ENCODE data around the gene ZFP14. TPM values are rescaled to one million over a fixed set of nuclear protein-coding genes. Genes with fewer than 3 reads are reported as not detected.
"Not testable (repeated sequence)": the region's sequence is repeated elsewhere in the genome, so short reads cannot be mapped to it uniquely, and the experiment has no call there.

ZFP14 gene
- polyA plus RNA-seq, 3 donors = 0.61 to 1.9 (median 0.89) TPM

DNA sequence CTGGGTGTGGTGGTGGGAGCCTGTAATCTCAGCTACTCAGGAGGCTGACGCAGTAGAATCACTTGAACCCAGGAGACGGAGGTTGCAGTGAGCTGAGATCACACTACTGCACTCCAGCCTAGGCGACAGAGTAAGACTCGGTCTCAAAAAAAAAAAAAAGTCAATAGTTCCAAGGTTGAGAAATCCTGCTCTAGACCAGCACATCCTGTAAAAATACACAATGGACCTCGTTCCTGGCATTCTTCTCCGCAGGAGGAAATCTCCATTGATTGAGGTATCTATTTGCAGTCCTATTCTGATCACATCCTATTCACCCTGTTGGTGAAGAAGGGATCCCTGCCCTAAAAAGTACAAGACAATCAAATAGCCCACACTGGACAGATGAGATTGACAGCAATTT lies 15.2 kb downstream of the ZFP14 start:
- 68 to 76% (median 69%) methylated on average over 6 of the region's 6 CpGs for WGBS, 3 donors
- H3K27ac ChIP-seq (ENCODE audit: low read depth, low read length) = no peak overlapping the region

DNA sequence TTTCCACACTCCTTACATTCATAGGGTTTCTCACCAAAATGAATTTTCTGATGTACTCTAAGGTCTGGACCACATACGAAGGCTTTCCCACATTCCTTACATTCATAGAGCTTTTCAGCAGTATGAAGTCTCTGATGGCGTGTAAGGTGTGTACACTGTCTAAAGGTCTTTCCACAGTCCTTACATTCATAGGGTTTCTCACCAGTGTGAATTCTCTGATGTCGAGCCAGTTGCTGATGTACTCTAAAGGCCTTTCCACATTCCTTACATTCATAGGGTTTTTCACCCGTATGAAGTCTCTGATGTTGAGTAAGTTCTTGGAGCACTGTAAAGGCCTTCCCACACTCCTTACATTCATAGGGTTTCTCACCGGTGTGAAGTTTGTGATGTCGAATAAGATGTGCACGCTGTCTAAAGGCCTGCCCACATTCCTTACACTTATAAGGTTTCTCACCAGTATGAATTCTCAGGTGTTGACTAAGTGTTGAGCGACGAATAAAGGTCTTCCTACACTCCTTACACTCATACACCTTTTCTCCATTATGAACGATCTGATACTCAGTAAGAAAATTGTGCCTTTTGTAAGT lies 38.1 kb downstream of the ZFP14 start:
- 95 to 98% (median 97%) methylated on average over 10 of the region's 10 CpGs for WGBS, 3 donors
- H3K27ac ChIP-seq (ENCODE audit: low read depth, low read length) = no peak overlapping the region

DNA sequence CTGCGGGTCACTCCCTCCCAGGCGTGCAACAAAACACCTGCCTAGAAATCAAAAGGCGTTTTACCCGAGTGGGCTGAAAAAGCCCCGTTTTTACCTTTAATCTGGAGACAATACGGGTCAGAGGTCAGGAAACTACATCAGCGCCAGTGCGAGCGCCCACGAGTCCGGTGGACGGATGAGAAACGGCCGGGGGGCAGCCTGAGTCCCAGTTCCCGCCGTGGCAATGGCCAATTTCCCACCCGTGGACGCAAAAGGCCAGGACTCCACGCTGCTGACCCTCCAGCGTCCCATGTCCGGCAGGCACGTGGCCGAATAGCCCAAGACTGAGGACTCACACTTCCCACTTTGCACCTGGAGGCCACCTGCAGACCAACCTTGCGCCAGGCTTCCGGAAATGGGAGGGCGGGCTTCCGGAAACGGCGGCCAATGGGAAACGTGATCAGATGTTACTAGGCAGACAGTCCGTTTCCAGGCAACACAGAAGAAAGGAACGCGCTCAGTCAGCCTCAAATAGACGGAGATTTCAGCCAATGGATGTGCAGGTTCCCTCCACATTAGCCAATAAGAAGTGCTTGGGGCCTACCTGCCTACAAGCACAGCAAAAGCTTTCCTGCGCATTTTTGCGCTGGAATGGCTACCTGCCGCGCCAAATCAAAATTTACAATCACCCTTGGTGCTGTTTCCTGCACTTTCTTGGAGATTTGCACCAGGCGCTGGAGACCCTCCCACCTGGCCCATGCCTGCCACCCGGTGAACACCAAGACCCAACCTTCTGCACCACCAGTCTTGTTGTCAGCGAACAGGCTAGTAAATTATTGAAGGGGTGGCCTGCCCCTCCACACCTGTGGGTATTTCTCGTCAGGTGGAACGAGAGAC lies 47.4 kb downstream of the ZFP14 start:
- no peak overlapping the region for H3K27ac ChIP-seq (ENCODE audit: low read depth, low read length)
- WGBS, 3 donors = 1 to 2% (median 2%) methylated on average over 43 of the region's 43 CpGs

DNA sequence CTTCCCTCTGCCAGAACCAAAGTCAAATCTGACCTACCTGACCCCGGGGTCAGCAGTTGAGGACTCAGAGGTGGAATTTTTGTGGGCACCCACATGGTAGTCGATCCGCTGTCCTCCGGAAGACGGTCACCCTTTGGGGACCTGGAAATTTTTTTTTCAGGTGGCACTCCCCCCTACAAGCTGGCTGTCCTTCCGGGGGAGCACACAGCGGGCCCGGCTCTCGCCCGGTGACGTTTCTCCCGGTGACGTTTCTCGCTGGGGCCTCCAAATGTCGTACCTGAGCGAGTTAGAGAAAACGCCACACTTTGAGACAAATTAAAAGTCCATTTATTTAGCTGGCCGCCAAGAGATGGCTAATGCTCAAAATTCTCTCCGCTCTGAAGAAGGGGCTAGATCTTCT lies 48.8 kb downstream of the ZFP14 start:
- WGBS, 3 donors = 66 to 84% (median 81%) methylated on average over 19 of the region's 19 CpGs
- H3K27ac ChIP-seq (ENCODE audit: low read depth, low read length) = no peak overlapping the region

DNA sequence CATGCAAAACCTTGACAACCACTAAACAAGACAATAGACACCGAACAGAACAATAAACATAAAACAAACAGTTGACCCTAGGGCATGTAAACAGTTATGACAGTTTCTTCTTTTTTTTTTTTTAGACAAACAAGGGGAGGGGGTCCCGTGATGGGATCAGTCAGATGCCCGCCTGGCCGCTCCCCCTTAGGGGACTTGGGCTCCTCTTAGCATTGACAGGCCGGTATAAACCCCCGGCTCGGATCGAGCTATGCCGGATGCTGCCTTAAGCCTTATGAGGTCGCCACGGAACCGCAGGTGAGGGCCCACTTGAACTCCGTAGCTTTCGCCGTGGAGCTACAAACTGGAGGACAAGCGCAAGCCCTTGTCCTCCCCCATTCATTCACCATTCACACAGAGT lies 49.5 kb downstream of the ZFP14 start:
- not testable (repeated sequence) for H3K27ac ChIP-seq (ENCODE audit: low read depth, low read length)
- WGBS, 3 donors = 93 to 96% (median 95%) methylated on average over 15 to 16 of the region's 16 CpGs

DNA sequence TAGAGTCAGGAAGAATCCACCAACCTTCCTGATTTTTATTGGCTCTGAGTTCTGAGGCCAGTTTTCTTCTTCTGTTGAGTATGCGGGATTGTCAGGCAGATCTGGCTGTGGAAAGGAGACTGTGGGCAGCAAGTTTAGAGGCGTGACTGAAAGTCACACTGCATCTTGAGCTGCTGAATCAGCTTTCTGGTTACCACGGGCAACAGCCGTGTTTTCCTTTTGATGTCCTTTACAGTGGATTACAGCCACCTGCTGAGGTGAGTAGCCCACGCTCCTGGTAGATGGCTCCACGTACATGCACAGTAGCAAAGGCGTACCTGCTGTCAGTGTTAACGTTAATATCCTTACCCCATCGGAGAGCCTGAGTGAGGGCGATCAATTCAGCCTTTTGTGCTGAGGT lies 52.4 kb downstream of the ZFP14 start:
- not testable (repeated sequence) for H3K27ac ChIP-seq (ENCODE audit: low read depth, low read length)
- WGBS, 3 donors = 89 to 94% (median 89%) methylated on average over 10 of the region's 10 CpGs

DNA sequence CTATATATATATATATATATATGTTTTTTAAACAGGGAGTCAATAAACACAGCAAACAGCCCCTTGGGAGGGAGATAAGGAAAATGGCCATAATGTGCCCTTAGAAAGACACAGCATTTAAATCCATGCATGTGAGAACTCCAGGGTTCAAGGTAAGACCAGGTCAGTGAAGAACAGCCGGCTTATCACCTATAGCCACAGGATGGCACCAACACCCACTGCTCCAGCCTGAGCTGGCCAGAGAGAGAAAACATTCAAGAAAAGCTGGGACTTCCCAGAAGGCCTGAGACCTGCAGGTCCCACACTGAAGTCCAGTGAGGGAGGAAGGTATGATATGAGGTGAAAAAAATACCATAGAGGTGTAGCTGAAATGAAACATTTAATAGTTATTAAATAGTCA lies 63.8 kb downstream of the ZFP14 start:
- H3K27ac ChIP-seq (ENCODE audit: low read depth, low read length) = not testable (repeated sequence)
- no CpG with 5 or more reads among the region's 1 CpG for WGBS, 3 donors

DNA sequence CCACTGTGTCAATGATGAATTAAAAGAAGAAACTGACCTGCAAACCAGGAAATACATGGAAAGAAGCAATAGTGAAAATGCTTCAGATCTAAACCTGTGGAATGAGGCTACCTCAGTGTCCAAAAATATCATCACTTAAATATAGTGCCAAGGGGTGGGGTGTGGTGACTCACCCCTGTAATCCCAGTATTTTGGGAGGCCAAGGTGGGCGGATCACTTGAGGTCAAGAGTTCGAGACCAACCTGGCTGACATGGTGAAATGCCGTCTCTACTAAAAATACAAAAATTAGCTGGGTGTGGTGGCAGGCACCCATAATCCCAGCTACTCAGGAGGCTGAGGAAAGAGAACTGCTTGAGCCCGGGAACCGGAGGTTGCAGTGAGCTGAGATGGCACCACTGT lies 64.9 kb downstream of the ZFP14 start:
- not testable (repeated sequence) for H3K27ac ChIP-seq (ENCODE audit: low read depth, low read length)
- 96 to 100% (median 96%) methylated on average over 4 to 5 of the region's 5 CpGs for WGBS, 3 donors

DNA sequence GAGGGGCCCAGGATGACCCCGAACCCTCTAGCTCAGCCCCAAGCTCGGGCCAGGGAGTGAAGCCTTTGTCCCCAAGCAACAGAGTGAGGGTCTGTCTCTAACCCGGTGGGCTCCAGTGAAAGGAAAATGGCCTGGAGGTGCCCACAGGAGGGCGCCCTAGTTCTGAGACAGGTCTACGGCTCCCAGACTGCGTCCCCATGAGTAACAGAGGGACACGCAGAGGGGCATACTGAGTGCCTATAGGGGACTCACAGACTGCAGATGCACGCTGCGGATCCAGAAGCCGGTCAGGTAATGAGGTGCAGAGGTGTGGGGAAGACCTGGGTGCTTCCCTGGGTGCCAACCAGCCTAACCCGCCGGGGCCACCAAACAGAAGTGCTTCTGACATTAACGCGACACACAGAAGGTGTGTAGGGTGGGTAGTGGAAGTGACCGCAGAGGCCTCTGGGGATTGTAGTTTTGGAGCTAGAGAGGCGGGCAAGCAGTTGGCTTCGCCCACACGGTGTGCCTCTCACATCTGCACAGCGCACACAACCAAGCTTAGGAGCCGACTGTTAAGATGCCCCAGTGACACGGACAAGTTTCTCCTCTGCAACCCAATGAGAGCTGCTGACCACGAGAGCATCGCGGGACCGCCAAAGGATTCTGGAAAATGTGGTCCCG lies 67.8 kb downstream of the ZFP14 start:
- H3K27ac ChIP-seq (ENCODE audit: low read depth, low read length) = not testable (repeated sequence)
- 89 to 95% (median 90%) methylated on average over 8 to 10 of the region's 26 CpGs for WGBS, 3 donors

DNA sequence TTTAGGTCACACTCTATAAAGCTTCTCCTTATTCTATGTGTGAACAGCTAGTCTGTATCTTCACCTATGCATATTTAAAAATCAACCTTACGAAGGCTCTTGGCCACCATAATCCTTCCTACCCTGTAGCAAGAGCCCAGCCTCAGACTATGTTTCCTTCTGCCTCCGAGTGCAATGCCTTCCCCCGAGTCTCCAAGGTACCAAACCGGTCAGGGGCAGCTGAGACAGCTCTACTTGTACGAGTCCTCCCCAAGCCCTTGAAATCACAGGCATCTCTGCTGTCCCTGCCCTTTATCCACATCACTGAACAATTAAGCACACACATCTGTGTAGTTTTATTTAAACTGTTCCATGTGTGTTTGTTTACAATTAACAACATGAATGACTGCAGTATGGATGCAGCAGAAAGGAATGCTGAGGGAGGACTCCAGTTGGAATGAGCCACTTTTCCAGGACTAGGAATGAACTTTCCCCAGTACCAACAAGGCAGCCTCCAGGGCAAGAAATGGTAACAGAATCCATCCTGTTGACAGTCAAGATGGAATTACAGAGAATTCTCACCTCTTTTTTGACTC lies 68.5 kb downstream of the ZFP14 start:
- 89 to 94% (median 93%) methylated on average over 4 to 5 of the region's 5 CpGs for WGBS, 3 donors
- H3K27ac ChIP-seq (ENCODE audit: low read depth, low read length) = not testable (repeated sequence)

DNA sequence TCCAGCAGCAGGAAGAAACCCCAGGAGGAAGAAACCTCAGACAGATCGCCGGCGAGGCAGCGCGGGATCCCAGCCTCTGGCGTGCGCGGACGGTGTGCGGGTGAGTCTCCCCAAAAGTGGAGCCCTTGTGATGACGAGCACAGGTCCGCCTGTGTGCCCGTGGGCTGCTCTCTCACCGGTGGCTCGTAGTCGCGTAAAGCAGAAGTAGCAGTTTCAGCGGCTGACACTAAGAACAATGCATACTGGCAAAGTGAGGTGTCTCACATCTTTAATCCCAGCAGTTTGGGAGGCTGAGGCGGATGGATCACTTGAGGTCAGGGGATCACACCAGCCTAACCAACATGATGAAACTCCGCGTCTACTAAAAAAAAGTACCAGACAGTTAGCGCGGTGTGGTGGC lies 69.2 kb downstream of the ZFP14 start:
- 49 to 75% (median 60%) methylated on average over 10 to 21 of the region's 23 CpGs for WGBS, 3 donors
- H3K27ac ChIP-seq (ENCODE audit: low read depth, low read length) = not testable (repeated sequence)

DNA sequence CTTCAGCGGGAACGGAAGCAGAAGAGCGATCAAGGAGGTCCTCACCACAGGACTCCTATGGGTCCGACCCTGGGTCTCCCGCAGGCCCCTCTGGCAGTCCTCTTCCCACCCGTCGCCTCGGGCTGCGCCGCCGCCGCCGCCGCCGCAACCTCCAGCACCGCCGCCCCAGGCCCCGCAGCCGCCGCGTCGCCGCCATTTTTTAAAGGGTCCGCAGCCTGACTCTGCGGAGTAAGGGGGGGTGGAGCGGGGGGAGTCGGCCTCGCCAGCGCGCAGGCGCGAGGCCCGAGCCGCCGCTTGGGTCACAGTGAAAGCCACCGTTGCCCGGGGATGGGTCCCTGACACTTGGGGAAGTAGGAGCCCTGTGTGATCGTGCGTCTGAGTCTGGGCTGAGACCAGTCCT lies 69.7 kb downstream of the ZFP14 start:
- H3K27ac ChIP-seq (ENCODE audit: low read depth, low read length) = not testable (repeated sequence)
- WGBS, 3 donors = 66 to 85% (median 78%) methylated on average over 21 to 32 of the region's 39 CpGs

DNA sequence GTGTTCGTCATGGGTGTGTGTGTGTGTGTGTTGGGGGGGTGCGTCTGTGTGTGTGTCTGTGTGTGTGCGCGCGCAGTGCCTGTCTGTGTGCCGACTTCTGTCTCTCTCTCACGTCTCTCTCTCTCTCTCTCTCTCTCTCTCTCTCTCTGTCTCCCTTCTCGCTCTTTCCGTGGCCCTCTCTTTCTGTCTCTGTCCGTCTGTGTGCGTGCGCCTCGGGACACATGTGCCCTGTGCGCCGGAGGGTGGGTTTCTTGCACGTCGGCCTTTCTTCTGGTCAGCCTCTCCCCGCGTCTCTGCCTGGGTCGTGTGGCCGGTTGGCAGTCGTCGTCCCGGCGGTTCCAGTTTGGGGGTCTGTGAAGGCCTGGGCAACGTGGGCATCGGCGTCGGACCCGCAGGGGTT lies 86.7 kb downstream of the ZFP14 start:
- WGBS, 3 donors = 98 to 99% methylated on average over 10 to 11 of the region's 30 CpGs; no CpG with 5 or more reads in 1 of the 3 donors
- not testable (repeated sequence) for H3K27ac ChIP-seq (ENCODE audit: low read depth, low read length)

Other genes with a start within 250 kb of the ZFP14 start
- gene CAPNS1, start 239.1 kb downstream of the ZFP14 start, polyA plus RNA-seq = 100 to 1,000 TPM; 236 to 719 (median 679) TPM
- gene COX7A1, start 226.8 kb downstream of the ZFP14 start, polyA plus RNA-seq = 100 to 1,000 TPM in 2 of 3 donors, 10 to 100 TPM in 1; 25.9 to 132 (median 119) TPM
- gene ZNF565, start 164.5 kb downstream of the ZFP14 start, polyA plus RNA-seq = 1 to 10 TPM; 2.5 TPM
- gene ZNF146, start 164.1 kb downstream of the ZFP14 start, polyA plus RNA-seq = 10 to 100 TPM; 15.8 to 29.7 (median 28.5) TPM
- 1 to 10 TPM; 1.1 to 2.4 (median 1.4) TPM for gene ZFP82, start 39.4 kb upstream of the ZFP14 start, polyA plus RNA-seq
- 1 to 10 TPM; 2.3 to 4.6 (median 3.7) TPM for gene ZNF566, start 110.4 kb upstream of the ZFP14 start, polyA plus RNA-seq
- 1 to 10 TPM; 2.0 to 3.8 (median 2.4) TPM for gene ZNF260, start 149.1 kb upstream of the ZFP14 start, polyA plus RNA-seq
- 1 to 10 TPM; 1.9 to 3.1 (median 3.1) TPM for gene ZNF529, start 194.1 kb upstream of the ZFP14 start, polyA plus RNA-seq
- 1 to 10 TPM in 2 of 3 donors, under 1 TPM in 1; 0.77 to 1.6 (median 1.6) TPM for gene ZNF382, start 226.1 kb upstream of the ZFP14 start, polyA plus RNA-seq

Data from adipose tissue (tissue), 3 donors.